ENCODE measurements around the gene SLC6A1. TPM values are rescaled to one million over a fixed set of nuclear protein-coding genes. Genes with fewer than 3 reads are reported as not detected.

The SLC6A1 gene
- total and polyA plus RNA-seq, 2 of the 8 experiments (the other 6 are each of a cell fraction or from before 2014, with no cell fraction given) = 0.30 to 0.63 TPM

GRCh38 chr3:11055496-11055895 lies 62.9 kb downstream of the SLC6A1 start:
- 92% methylated on average over 9 of the region's 10 CpGs; no CpG with 5 or more reads in 1 of the 2 experiments for WGBS, 2 experiments (ENCODE audit: extremely low coverage in 1 of 2, insufficient coverage in 1 of 2, insufficient read length in 1 of 2, insufficient replicate concordance in 2 of 2, low coverage in 1 of 2, low lambda C conversion rate in 2 of 2, missing lambda C conversion rate in 1 of 2)
- H3K4ac ChIP-seq (replicated peaks; ENCODE audit: insufficient read length, low read depth, low read length) = no peak overlapping the region
- H4K20me1 ChIP-seq (replicated peaks in 1 of 2; ENCODE audit: control insufficient read depth in 1 of 2, insufficient read depth in 2 of 2, low read length in 2 of 2) = peaks cover 0 to 3% of the 10 kb centered on the region in 2 experiments
- H4K5ac ChIP-seq (ENCODE audit: insufficient read length, low read depth, low read length) = no peak overlapping the region
- TF ChIP-seq KDM5A (IDR thresholded peaks at IDR 0.05; ENCODE audit: low read length) = no peak
- no peak for TF ChIP-seq CREB1 (IDR thresholded peaks at IDR 0.05)
- no peak for TF ChIP-seq TAF1 (IDR thresholded peaks at IDR 0.05; ENCODE audit: low read depth, low read length)
- TF ChIP-seq MAFK (IDR thresholded peaks at IDR 0.05; ENCODE audit: low read depth, low read length) = no peak
- TF ChIP-seq SIN3A (conservative IDR thresholded peaks at IDR 0.05 in 1 of 2, IDR thresholded peaks at IDR 0.05 in 1 of 2; ENCODE audit: low read depth in 1 of 2, low read length in 2 of 2) = no peak
- TF ChIP-seq RAD21 (IDR thresholded peaks at IDR 0.05 in 1 of 2, conservative IDR thresholded peaks at IDR 0.05 in 1 of 2; ENCODE audit: low read depth in 2 of 2, low read length in 2 of 2) = no peak
- TF ChIP-seq PHF8 (conservative IDR thresholded peaks at IDR 0.05; ENCODE audit: low read depth, low read length) = no peak
- TF ChIP-seq KDM4A (IDR thresholded peaks at IDR 0.05; ENCODE audit: low read depth, low read length, severe bottlenecking) = no peak
- no peak for TF ChIP-seq YY1 (IDR thresholded peaks at IDR 0.05; ENCODE audit: low read depth, low read length)
- TF ChIP-seq SIRT6 (IDR thresholded peaks at IDR 0.05; ENCODE audit: low read length) = no peak
- H3K56ac ChIP-seq (replicated peaks; ENCODE audit: insufficient read length, low read depth, low read length) = no peak overlapping the region
- no peak overlapping the region for H3K9ac ChIP-seq (replicated peaks in 1 of 4; ENCODE audit: extremely low read depth in 1 of 4, low read depth in 3 of 4, low read length in 3 of 4)
- H3K4me3 ChIP-seq (ENCODE audit: extremely low read depth in 1 of 4, insufficient read depth in 2 of 4, low read depth in 3 of 4, low read length in 4 of 4) = no peak overlapping the region
- H3K27ac ChIP-seq (ENCODE audit: low read depth, low read length) = no peak overlapping the region
- H3K18ac ChIP-seq (ENCODE audit: extremely low read depth, low read length) = no peak overlapping the region
- no peak overlapping the region for H2BK12ac ChIP-seq (ENCODE audit: low read depth, low read length)
- H2AFZ ChIP-seq (ENCODE audit: low read length) = no peak overlapping the region
- CTCF ChIA-PET (ENCODE audit: partially characterized antibody) = interaction anchor here (0.6 to 3.0 kb wide), 8 partner anchors 7 to 297 kb away, joined by 3 to 15 read pairs (median 4); no protein-coding TSS in a partner anchor
- H3K9me3 ChIP-seq (ENCODE audit: insufficient read depth in 2 of 2, low read depth in 1 of 2, low read length in 1 of 2) = no peaks in the 10 kb centered on the region
- peaks cover 0 to 3% (median 1%) of the 10 kb centered on the region in 4 experiments; a peak in 1 of 7 replicates for H3K4me1 ChIP-seq (replicated peaks in 1 of 4; ENCODE audit: control insufficient read depth in 3 of 4, insufficient read depth in 4 of 4, low read length in 3 of 4)
- DNase-seq (ENCODE audit: low read depth in 1 of 2, low spot score in 2 of 2) (no peak), FAIRE-seq (no peak)
- H2BK20ac ChIP-seq (ENCODE audit: low read length) = no peak overlapping the region
- H3K23me2 ChIP-seq (ENCODE audit: low read depth, low read length) = peaks cover 8% of the 10 kb centered on the region; the same call in 1 of the 2 replicates
- no peak overlapping the region for H3K4me2 ChIP-seq (ENCODE audit: insufficient read depth in 1 of 2, low read depth in 2 of 2, low read length in 2 of 2)
- no peak overlapping the region for H2AK5ac ChIP-seq (ENCODE audit: low read depth, low read length)
- no peaks in the 10 kb centered on the region for H3K79me1 ChIP-seq (ENCODE audit: low read depth, low read length)
- H2BK120ac ChIP-seq (replicated peaks; ENCODE audit: low read depth, low read length) = no peak overlapping the region
- no peaks in the 10 kb centered on the region for H3K36me3 ChIP-seq (ENCODE audit: control insufficient read depth in 2 of 4, insufficient read depth in 4 of 4, low read length in 3 of 4)
- H3K27me3 ChIP-seq (replicated peaks in 1 of 4; ENCODE audit: control insufficient read depth in 3 of 4, extremely low read depth in 1 of 4, insufficient read depth in 3 of 4, low read length in 3 of 4) = peaks cover 0 to 5% (median 2%) of the 10 kb centered on the region in 4 experiments; a peak in 1 of 7 replicates
- POLR2A ChIA-PET (ENCODE audit: partially characterized antibody) = no interaction called here
- no peak overlapping the region for H4K91ac ChIP-seq (replicated peaks; ENCODE audit: insufficient read length, low read length)
- no peak overlapping the region for H3K23ac ChIP-seq (ENCODE audit: insufficient read length)
- H4K8ac ChIP-seq (ENCODE audit: extremely low read depth, insufficient read depth, low read length) = peak overlapping the region; percentile 57; the same call in 1 of the 2 replicates
- H2BK15ac ChIP-seq (ENCODE audit: low read length) = no peak overlapping the region
- H3K79me2 ChIP-seq (ENCODE audit: control insufficient read depth in 1 of 2, insufficient read depth in 2 of 2, low read length in 2 of 2) = no peaks in the 10 kb centered on the region
- H3K14ac ChIP-seq (ENCODE audit: insufficient read length) = no peak overlapping the region
- H2BK5ac ChIP-seq (ENCODE audit: low read depth, low read length) = no peak overlapping the region

All from H1 (cell line).